Heart right ventricle (tissue), 16 donors: Measurements from ENCODE around the gene CETN1. TPM values are rescaled to one million over a fixed set of nuclear protein-coding genes. Genes with fewer than 3 reads are reported as not detected.

Experiments
- ATAC-seq, 8 donors: fragments of 200-7000 bp; cut with Tn5 transposase; one replicate each; pipeline ENCODE4 v1.9.1; 2020; ENCODE audit warnings: mild to moderate bottlenecking in 8 of 8, moderate library complexity in 8 of 8, moderate number of reproducible peaks in 1 of 8
- DNase-seq, 2 donors: peaks; one replicate each; pipeline ENCODE4 v3.0.0-alpha.2; 2020
- H3K27ac ChIP-seq, 10 donors: fragments of 200-600 bp; sonication (generic) in 2 of 10; one replicate each; pipeline versions ENCODE4 v1.5.0 to v1.8.0; 2020 to 2022; ENCODE audit warnings: mild to moderate bottlenecking in 3 of 10
- H3K27me3 ChIP-seq, 7 donors: fragments of 200-600 bp; one replicate each; pipeline ENCODE4 v1.8.0; 2021 to 2022; ENCODE audit warnings: mild to moderate bottlenecking in 2 of 7
- H3K36me3 ChIP-seq, 9 donors: fragments of 200-600 bp; sonication (generic) in 1 of 9; one replicate each; pipeline versions ENCODE4 v1.5.0 to v1.8.0; 2020 to 2022; ENCODE audit warnings: mild to moderate bottlenecking in 2 of 9
- H3K4me1 ChIP-seq, 9 donors: fragments of 200-600 bp; sonication (generic) in 1 of 9; one replicate each; pipeline versions ENCODE4 v1.5.0 to v1.8.0; 2020 to 2022; ENCODE audit warnings: mild to moderate bottlenecking in 4 of 9
- H3K4me3 ChIP-seq, 10 donors: fragments of 200-600 bp; sonication (generic) in 2 of 10; one replicate each; pipeline versions ENCODE4 v1.5.0 to v1.8.0; 2020 to 2022; ENCODE audit warnings: mild to moderate bottlenecking in 7 of 10, moderate library complexity in 2 of 10
- H3K9me3 ChIP-seq, 11 donors: fragments of 200-600 bp in 10 of 11; sonication (generic) in 2 of 11; one replicate each; pipeline versions ENCODE4 v1.5.0 to v1.8.0; 2013 to 2022; ENCODE audit warnings: mild to moderate bottlenecking in 2 of 11, control low read depth in 1 of 11, moderate library complexity in 1 of 11
- WGBS, 2 donors: extraction: QIAGEN DNeasy Blood & Tissue Kit; methylation state at CpG; one replicate each; pipeline ENCODE4 v1.1.7; 2013; ENCODE audit warnings: inconsistent platforms in 1 of 2; 5-methylcytosine and 5-hydroxymethylcytosine counted together
- intact Hi-C, 10 donors: fragments of 100-400 bp; cut with DNase I; formaldehyde crosslinking; loops; one replicate each; pipeline versions ENCODE4 v1.11.1 to v1.14.2; 2022
- polyA plus RNA-seq, 2 donors: library from polyadenylated mRNA; stranded (reverse); fragments of 200-250 nt; gene quantifications; one replicate each; pipeline ENCODE4 v1.2.3, GENCODE V29; 2013
- total RNA-seq, 10 donors: library from RNA; stranded (reverse); fragmentation: NEBNext Ultra II Directional in 3 of 10; extraction: Animal tissue kit (Norgen Biotek cat#: 25700) in 3 of 10; gene quantifications; one replicate each; pipeline versions ENCODE4 v1.2.1 to v1.2.4, GENCODE V29; 2021 to 2023
- TF ChIP-seq, protein P1 (sequence below), 9 donors: fragments of 200-600 bp; sonication (generic) in 2 of 9; IDR thresholded peaks; one replicate each; pipeline versions ENCODE4 v1.5.0 to v1.8.0; 2021 to 2022; ENCODE audit warnings: antibody characterized with exemption in 9 of 9, mild to moderate bottlenecking in 5 of 9, moderate library complexity in 1 of 9
- donor health status: Arrhythmogenic right ventricular cardiomyopathy.
- donor health status: ischemic (EF 13 %, LVEDD 7.1; RV severe dilation, severe dysfunction).
- donor health status: healthy with polysubstance abuse.
- donor health status: DM: no; HTN: yes; CAD: no.
- donor health status: DM: no; HTN: no; CAD: no.
- donor health status: ischemic (EF 25% LVEDD 6.9; RV normal size, moderate dysfunction).
- donor health status: ischemic (EF 25% LVEDD 5.7; RV mildly dilated, moderate dysfunction).
- donor health status: healthy.
- donor health status: DM: yes; HTN: yes; CAD: no.
- donor health status: Ischemic cardiomyopathy.
- donor health status: ischemic (EF 35%, LVEDD 5.7; RV mildly dilated, moderate dysfunction).
- donor health status: nonischemic (EF 11% LVEDD 7.7; RV severe dilation, severe dysfunction).
- donor health status: DM: yes; HTN: yes; CAD: no.
- donor health status: PGD.
- donor health status: ischemic (EF 29% LVEDD 5.4; RV normal size, mild dysfunction).
- donor health status: nonischemic (EF 23%, LVEDD 6.1; RV moderate dilation, normal function).

Gene CETN1
- total and polyA plus RNA-seq, 12 donors: not detected

DNA sequence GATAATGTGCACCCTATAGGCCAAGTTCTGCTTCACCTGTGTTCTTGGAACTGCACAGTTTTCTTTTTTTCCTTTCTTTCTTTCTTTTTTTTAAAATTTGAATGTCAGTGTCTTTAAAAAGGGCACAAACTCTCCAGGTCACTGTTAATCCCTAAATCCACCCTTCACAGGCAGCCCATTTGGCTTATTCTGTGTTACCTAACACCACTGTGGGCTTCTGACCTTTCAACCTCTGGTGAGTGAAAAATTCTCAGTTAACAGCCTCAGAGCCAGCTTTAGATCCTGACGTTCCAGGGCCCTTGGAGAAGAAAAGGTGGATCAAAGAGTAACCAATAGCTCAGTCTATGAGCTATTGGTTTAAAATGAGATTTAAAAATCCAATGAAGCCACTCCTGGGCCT lies 6.8 kb upstream of the CETN1 start:
- H3K27me3 ChIP-seq: peaks cover 0 to 11% (median 0%) of the 10 kb centered on the region in 7 donors
- H3K4me3 ChIP-seq: no peak overlapping the region
- H3K9me3 ChIP-seq: no peaks in the 10 kb centered on the region
- 69 to 78% methylated on average over 1 of the region's 1 CpG for WGBS, 2 donors
- no peak for ATAC-seq
- TF ChIP-seq, protein P1, sequence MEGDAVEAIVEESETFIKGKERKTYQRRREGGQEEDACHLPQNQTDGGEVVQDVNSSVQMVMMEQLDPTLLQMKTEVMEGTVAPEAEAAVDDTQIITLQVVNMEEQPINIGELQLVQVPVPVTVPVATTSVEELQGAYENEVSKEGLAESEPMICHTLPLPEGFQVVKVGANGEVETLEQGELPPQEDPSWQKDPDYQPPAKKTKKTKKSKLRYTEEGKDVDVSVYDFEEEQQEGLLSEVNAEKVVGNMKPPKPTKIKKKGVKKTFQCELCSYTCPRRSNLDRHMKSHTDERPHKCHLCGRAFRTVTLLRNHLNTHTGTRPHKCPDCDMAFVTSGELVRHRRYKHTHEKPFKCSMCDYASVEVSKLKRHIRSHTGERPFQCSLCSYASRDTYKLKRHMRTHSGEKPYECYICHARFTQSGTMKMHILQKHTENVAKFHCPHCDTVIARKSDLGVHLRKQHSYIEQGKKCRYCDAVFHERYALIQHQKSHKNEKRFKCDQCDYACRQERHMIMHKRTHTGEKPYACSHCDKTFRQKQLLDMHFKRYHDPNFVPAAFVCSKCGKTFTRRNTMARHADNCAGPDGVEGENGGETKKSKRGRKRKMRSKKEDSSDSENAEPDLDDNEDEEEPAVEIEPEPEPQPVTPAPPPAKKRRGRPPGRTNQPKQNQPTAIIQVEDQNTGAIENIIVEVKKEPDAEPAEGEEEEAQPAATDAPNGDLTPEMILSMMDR (IDR thresholded peaks at IDR 0.05): no peak
- DNase-seq: no peak
- peaks cover 0 to 4% (median 0%) of the 10 kb centered on the region in 9 donors for H3K4me1 ChIP-seq
- no peaks in the 10 kb centered on the region for H3K36me3 ChIP-seq
- intact Hi-C loops: no loop called here
- H3K27ac ChIP-seq: no peak overlapping the region

DNA sequence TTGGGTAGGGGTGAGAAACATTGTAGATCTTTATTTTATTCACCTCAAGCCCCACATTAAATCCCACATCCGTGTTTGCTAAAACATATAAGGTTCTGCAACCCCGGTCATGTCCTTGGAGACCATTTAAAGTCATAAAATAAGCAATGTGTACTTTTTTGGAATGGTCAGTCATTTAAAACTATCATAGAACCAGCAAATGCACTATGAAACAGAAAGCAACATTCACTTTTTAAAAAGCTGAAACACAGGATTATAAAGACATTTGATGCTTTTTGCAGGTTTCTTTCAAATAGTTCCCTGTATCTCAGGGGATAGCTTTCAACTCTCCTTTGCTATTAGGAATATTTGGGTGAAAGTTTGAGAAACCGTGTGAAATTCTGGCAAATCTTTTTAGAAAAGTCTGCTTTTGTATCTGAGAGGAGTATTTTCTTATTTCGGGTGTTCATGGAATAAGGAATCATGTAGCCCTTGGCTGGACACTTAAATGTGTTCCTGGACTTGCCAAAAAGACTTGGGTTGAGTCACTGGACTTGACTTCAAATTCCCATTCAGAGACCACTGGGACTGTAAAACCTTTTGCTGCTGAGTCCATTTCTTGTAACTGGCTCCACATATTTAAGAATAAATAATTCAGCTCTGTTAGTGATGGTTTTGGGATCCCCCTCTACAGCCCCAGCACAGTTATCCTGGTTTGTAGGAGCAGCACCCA lies 5.9 kb upstream of the CETN1 start:
- H3K4me3 ChIP-seq: no peak overlapping the region
- no peak overlapping the region for H3K27ac ChIP-seq
- H3K36me3 ChIP-seq: no peaks in the 10 kb centered on the region
- DNase-seq (no peak), ATAC-seq (no peak)
- TF ChIP-seq, protein P1 (IDR thresholded peaks at IDR 0.05): no peak
- peaks cover 0 to 11% (median 0%) of the 10 kb centered on the region in 7 donors for H3K27me3 ChIP-seq
- intact Hi-C loops: no loop called here
- WGBS, 2 donors: 61 to 71% methylated on average over 4 of the region's 4 CpGs
- H3K9me3 ChIP-seq: no peaks in the 10 kb centered on the region
- H3K4me1 ChIP-seq: peaks cover 0 to 4% (median 0%) of the 10 kb centered on the region in 9 donors

DNA sequence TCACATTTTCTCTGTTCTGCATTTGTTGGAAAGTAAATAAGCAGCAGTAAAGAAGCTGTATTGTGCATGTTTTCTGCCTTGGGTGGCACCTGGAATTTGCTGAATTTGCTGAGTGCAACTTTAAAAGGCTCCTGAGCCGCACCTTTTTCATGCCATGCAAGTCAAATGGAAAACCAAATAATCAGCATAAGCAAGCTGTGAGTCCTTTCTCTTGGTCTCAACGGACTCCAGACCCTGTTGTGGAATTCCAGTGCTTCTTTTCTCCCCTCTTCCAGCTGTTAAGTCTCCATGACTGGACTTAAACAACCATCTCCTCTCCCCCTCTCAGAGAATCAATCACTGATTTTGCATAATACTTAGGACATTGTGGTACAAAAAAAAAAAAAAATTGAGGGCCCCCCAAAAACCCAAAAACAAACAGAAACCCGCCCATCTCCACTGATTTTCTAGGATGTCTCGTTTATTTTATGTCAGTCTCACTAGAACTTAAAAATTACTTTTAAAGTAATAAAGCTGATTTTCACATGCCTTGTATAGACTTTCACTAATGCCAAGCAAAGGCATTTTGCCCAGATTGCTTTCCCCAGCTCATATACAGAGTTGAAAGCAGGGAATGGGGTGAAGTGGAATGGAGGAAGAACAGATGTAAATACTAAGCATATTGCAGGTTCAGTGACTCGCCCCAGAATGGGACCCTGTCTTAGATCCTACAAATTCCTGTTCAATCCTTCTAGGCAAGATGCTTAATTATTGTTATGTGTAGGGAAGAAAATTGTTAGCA lies 5.1 kb upstream of the CETN1 start:
- peaks cover 0 to 4% (median 0%) of the 10 kb centered on the region in 9 donors for H3K4me1 ChIP-seq
- no peaks in the 10 kb centered on the region for H3K36me3 ChIP-seq
- TF ChIP-seq, protein P1 (IDR thresholded peaks at IDR 0.05): no peak
- H3K9me3 ChIP-seq: no peaks in the 10 kb centered on the region
- no peak overlapping the region for H3K4me3 ChIP-seq
- peaks cover 0 to 11% (median 0%) of the 10 kb centered on the region in 7 donors for H3K27me3 ChIP-seq
- WGBS, 2 donors: 65 to 67% methylated on average over 5 of the region's 5 CpGs
- H3K27ac ChIP-seq: no peak overlapping the region
- intact Hi-C loops: no loop called here
- DNase-seq (no peak), ATAC-seq (no peak)

DNA sequence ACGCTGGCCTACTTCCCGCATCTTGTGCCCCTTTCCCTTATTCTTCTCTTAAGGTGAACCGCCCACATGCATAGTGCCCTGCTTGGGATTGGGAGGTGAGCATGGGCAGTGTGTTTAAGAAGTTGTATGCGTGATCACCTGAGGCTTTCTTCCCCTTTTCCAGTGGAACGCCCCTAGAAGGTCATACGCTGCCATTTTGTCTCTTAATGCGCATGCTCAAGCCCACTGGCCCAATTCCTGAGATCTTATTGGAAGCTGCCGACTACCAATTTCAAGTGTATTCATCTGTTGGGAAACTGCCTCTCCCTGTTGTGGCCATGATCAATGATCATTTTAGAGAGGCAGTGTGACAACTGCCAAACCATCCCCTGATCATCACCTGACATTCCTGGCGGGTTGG lies 3.3 kb upstream of the CETN1 start:
- DNase-seq (no peak), ATAC-seq (no peak)
- Histone ChIP-seq H3K27ac (no peak overlapping the region), H3K4me3 (no peak overlapping the region), H3K36me3 (no peaks in the 10 kb centered on the region), H3K27me3 (peaks cover 0 to 11% (median 0%) of the 10 kb centered on the region in 7 donors), H3K4me1 (peaks cover 0 to 4% (median 0%) of the 10 kb centered on the region in 9 donors), H3K9me3 (no peaks in the 10 kb centered on the region)
- TF ChIP-seq, protein P1 (IDR thresholded peaks at IDR 0.05): no peak
- intact Hi-C loops: no loop called here
- WGBS, 2 donors: 95 to 97% methylated on average over 9 of the region's 9 CpGs
